ENCODE measurements around the gene NTN1. TPM values are rescaled to one million over a fixed set of nuclear protein-coding genes. Genes with fewer than 3 reads are reported as not detected.

The NTN1 gene
- total RNA-seq, 1 donor from 2014 or later = 7.8 TPM

DNA sequence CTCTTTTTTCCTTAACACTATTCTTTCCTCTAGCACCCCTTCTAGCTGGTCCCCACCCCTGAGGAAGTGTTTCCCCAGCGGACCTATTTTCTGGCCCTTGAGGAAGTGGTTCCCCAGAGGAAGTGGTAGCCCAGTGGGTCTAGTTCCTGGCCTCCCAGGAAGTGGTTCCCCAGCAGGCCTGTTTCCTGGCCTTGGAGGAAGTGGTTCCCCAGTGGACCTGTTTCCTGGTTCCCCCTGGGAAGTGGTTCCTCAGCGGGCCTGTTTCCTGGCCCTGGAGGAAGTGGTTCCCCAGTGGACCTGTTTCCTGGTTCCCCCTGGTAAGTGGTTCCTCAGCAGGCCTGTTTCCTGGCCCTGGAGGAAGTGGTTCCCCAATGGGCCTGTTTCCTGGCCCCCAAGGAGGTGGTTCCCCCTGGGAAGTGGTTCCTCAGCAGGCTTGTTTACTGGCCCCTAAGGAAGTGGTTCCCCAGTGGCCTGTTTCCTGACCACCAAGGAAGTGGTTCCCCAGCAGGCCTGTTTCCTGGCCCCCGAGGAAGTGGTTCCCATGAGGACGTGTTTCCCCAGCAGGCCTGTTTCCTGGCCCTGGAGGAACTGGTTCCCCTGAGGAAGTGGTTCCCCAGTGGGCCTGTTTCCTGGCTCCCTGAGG, 58.3 kb downstream of the NTN1 start:
- Histone ChIP-seq H3K27ac (no peak overlapping the region), H3K4me3 (no peak overlapping the region)
- TF ChIP-seq, protein P1, sequence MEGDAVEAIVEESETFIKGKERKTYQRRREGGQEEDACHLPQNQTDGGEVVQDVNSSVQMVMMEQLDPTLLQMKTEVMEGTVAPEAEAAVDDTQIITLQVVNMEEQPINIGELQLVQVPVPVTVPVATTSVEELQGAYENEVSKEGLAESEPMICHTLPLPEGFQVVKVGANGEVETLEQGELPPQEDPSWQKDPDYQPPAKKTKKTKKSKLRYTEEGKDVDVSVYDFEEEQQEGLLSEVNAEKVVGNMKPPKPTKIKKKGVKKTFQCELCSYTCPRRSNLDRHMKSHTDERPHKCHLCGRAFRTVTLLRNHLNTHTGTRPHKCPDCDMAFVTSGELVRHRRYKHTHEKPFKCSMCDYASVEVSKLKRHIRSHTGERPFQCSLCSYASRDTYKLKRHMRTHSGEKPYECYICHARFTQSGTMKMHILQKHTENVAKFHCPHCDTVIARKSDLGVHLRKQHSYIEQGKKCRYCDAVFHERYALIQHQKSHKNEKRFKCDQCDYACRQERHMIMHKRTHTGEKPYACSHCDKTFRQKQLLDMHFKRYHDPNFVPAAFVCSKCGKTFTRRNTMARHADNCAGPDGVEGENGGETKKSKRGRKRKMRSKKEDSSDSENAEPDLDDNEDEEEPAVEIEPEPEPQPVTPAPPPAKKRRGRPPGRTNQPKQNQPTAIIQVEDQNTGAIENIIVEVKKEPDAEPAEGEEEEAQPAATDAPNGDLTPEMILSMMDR (IDR thresholded peaks at IDR 0.05) = no peak

DNA sequence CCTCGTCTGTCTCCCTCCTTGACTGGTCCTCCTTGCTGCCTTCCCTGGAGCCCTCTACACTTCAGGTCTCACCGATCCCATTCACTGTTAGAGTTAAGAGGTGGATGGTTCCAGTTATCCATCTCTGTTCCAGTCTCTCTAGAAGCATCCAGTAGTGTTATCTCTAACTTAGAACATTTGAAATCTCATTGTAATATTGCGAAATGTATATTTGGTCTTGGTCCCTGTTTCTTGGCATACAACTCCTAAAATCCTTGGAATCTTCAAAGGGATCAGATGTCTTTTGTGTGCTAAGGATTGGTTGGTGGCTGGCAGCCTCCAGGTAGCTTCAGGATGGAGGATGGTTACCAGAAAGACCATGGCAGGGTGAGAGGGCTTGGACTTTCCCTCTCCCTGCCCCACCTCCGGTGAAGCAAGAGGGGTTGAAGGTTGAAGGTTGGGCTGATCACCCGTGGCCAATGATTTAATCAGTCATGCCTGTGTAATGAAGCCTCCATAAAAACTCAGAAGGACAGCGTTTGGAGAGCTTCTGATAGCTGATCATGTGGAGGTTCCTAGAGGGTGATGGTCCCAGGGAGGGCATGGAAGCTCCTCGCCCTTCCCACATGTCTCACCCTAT, 59.1 kb downstream of the NTN1 start:
- TF ChIP-seq, protein P1 (IDR thresholded peaks at IDR 0.05) = no peak

More for the DNA sequence above, 58.3 kb downstream of the NTN1 start:
- H3K27me3 ChIP-seq (ENCODE audit: low read depth) = no peaks in the 10 kb centered on the region
- H3K9me3 ChIP-seq = no peaks in the 10 kb centered on the region
- DNase-seq (no peak), ATAC-seq (no peak)
- H3K4me1 ChIP-seq = no peaks in the 10 kb centered on the region
- intact Hi-C loops (cut with DNase I) = no loop called here
- H3K36me3 ChIP-seq = no peaks in the 10 kb centered on the region

DNA sequence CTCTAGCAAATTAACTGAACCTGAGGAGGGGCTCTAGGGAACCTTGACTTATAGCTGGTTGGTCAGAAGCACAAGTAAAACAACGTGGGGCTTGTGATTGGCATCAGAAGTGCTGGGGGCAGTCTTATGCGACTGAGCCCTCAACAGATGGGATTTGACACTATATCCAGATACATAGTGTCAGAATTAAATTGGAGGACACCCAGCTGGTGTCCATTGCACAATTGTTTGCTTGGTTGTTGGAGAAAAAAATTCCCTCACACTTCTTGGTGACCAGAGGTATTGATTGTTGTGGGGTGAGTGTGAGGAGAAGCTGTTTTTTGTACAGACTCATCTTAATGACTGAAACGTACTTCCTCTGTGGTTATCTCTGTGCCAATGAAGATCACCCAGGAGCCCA, 59.7 kb downstream of the NTN1 start:
- intact Hi-C loops (cut with DNase I) = no loop called here
- DNase-seq = no peak

More for the DNA sequence above, 59.1 kb downstream of the NTN1 start:
- intact Hi-C loops (cut with DNase I) = no loop called here
- Histone ChIP-seq H3K36me3 (no peaks in the 10 kb centered on the region), H3K9me3 (no peaks in the 10 kb centered on the region), H3K27ac (no peak overlapping the region), H3K4me1 (no peaks in the 10 kb centered on the region), H3K27me3 (ENCODE audit: low read depth) (peaks cover 5% of the 10 kb centered on the region), H3K4me3 (no peak overlapping the region)
- ATAC-seq (no peak), DNase-seq (no peak)

DNA sequence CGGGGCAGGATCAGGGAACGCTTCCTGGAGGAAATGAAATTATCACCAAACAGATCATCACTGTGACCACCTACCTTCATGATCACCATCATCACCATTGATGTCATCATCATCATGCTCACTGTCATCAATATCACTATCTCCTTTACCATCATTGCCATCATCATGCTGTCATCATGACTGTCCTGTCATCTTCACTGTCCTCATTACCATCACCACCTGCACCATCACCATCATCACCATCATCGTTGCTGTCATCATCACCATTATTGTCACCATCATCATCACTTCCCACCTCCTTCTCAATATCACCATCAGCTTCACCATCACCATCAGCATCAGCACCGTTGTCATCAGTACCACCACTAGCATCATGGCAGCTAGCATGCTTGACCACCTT, 65.3 kb downstream of the NTN1 start:
- DNase-seq = no peak

More for the DNA sequence above, 59.7 kb downstream of the NTN1 start:
- H3K27me3 ChIP-seq (ENCODE audit: low read depth) = peaks cover 5% of the 10 kb centered on the region
- ATAC-seq = no peak
- H3K4me3 ChIP-seq = no peak overlapping the region
- no peaks in the 10 kb centered on the region for H3K4me1 ChIP-seq
- H3K9me3 ChIP-seq = no peaks in the 10 kb centered on the region
- H3K36me3 ChIP-seq = no peaks in the 10 kb centered on the region
- no peak overlapping the region for H3K27ac ChIP-seq
- TF ChIP-seq, protein P1 (IDR thresholded peaks at IDR 0.05) = no peak

DNA sequence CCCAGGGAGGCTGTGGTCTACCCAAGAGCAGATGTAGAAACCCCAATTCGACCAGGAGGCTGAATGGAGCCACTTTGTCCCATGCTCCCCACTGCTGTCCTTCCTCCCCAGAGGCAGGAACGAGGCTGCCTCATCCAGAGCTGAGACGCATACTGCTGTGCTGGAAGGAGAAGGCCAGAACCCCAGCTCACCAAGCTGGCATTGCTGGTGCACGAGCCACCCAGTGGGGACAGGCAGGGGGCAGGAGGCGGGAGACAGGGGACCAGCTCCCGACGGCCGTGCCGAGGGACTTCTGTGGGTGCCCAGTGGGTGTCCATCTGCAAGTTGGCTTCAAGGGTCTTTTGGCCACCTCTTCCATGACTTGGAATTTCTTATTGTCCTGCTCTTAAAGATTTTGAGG, 66.6 kb downstream of the NTN1 start:
- H3K27ac ChIP-seq = no peak overlapping the region
- ATAC-seq (no peak), DNase-seq (no peak)
- H3K4me3 ChIP-seq = no peak overlapping the region
- H3K4me1 ChIP-seq = no peaks in the 10 kb centered on the region
- no peaks in the 10 kb centered on the region for H3K36me3 ChIP-seq
- TF ChIP-seq, protein P1 (IDR thresholded peaks at IDR 0.05) = no peak
- H3K27me3 ChIP-seq (ENCODE audit: low read depth) = peaks cover 5% of the 10 kb centered on the region
- intact Hi-C loops (cut with DNase I) = no loop called here
- no peaks in the 10 kb centered on the region for H3K9me3 ChIP-seq

More for the DNA sequence above, 65.3 kb downstream of the NTN1 start:
- no peak overlapping the region for H3K27ac ChIP-seq
- no peaks in the 10 kb centered on the region for H3K36me3 ChIP-seq
- TF ChIP-seq, protein P1 (IDR thresholded peaks at IDR 0.05) = no peak
- intact Hi-C loops (cut with DNase I) = no loop called here
- H3K4me3 ChIP-seq = no peak overlapping the region
- no peaks in the 10 kb centered on the region for H3K9me3 ChIP-seq
- ATAC-seq = no peak
- H3K27me3 ChIP-seq (ENCODE audit: low read depth) = peaks cover 5% of the 10 kb centered on the region
- no peaks in the 10 kb centered on the region for H3K4me1 ChIP-seq

Data from lower lobe of right lung (tissue), 2 donors.